ENCODE results near the gene MPND. TPM values are rescaled to one million over a fixed set of nuclear protein-coding genes. Genes with fewer than 3 reads are reported as not detected.

Gene MPND
- total RNA-seq, 1 donor from 2014 or later: 14.2 TPM

DNA sequence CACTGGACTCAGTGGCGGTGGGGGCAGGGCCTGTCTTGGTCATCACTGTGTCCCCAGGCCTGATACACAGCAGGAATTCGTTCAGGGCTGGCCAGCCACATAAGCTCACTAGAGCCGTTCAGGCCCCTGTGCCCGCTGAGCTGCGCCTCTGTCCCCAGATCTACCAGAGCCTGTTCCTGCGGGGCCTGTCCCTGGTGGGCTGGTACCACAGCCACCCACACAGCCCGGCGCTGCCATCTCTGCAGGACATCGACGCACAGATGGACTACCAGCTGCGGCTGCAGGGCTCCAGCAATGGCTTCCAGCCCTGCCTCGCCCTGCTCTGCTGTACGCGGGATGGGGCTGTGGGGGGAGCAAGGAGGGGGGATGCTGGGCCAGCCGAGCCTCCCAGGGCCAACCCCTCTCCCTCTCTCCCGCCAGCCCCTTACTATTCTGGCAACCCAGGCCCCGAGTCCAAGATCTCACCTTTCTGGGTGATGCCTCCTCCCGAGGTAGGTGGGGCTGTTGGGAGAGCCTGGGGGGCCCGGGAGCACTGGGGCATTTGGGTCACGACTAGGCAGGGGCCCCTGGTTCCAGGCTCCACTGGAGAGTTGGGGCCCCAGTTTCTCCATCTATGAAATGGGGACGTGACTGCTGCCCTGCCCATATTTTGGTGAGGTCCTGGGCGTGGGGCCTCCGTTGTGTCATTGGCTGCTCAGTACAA, 13.9 kb downstream of the MPND start:
- H3K4me3 Mint-ChIP-seq (ENCODE audit: unreplicated experiment): no peak overlapping the region
- H3K27ac Mint-ChIP-seq (ENCODE audit: unreplicated experiment): no peak overlapping the region
- peak; percentile 80 for DNase-seq (ENCODE audit: extremely low spot score, unreplicated experiment)
- H3K4me1 Mint-ChIP-seq (ENCODE audit: unreplicated experiment): peaks cover 10% of the 10 kb centered on the region
- no peaks in the 10 kb centered on the region for H3K27me3 Mint-ChIP-seq (ENCODE audit: unreplicated experiment)
- peaks cover 12% of the 10 kb centered on the region for H3K36me3 Mint-ChIP-seq (ENCODE audit: unreplicated experiment)
- no peaks in the 10 kb centered on the region for H3K9me3 Mint-ChIP-seq (ENCODE audit: unreplicated experiment)
- TF ChIP-seq, protein P1, sequence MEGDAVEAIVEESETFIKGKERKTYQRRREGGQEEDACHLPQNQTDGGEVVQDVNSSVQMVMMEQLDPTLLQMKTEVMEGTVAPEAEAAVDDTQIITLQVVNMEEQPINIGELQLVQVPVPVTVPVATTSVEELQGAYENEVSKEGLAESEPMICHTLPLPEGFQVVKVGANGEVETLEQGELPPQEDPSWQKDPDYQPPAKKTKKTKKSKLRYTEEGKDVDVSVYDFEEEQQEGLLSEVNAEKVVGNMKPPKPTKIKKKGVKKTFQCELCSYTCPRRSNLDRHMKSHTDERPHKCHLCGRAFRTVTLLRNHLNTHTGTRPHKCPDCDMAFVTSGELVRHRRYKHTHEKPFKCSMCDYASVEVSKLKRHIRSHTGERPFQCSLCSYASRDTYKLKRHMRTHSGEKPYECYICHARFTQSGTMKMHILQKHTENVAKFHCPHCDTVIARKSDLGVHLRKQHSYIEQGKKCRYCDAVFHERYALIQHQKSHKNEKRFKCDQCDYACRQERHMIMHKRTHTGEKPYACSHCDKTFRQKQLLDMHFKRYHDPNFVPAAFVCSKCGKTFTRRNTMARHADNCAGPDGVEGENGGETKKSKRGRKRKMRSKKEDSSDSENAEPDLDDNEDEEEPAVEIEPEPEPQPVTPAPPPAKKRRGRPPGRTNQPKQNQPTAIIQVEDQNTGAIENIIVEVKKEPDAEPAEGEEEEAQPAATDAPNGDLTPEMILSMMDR (IDR thresholded peaks at IDR 0.05): no peak

DNA sequence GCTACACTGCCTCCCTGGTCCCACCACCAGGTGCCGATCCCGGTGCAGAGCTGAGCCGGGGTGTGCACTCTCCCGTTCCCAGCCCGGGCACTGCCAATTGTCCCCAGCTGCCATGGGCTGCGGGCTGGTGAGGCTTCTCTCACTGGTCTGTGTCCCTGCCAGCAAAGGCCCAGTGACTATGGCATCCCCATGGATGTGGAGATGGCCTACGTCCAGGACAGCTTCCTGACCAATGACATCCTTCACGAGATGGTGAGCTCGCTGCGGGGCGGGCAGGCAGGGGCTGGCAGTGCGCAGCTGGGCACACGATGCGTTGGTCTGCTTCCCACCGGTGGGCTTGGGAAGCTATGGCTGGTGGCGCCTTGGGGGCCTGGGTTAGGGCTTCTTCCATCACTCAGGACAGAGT, 14.6 kb downstream of the MPND start:
- H3K4me1 Mint-ChIP-seq (ENCODE audit: unreplicated experiment): peaks cover 8% of the 10 kb centered on the region
- peaks cover 12% of the 10 kb centered on the region for H3K36me3 Mint-ChIP-seq (ENCODE audit: unreplicated experiment)
- no peak for DNase-seq (ENCODE audit: extremely low spot score, unreplicated experiment)
- TF ChIP-seq, protein P1 (IDR thresholded peaks at IDR 0.05): no peak
- no peak overlapping the region for H3K4me3 Mint-ChIP-seq (ENCODE audit: unreplicated experiment)
- H3K9me3 Mint-ChIP-seq (ENCODE audit: unreplicated experiment): no peaks in the 10 kb centered on the region
- H3K27ac Mint-ChIP-seq (ENCODE audit: unreplicated experiment): peak overlapping the region; percentile 14
- no peaks in the 10 kb centered on the region for H3K27me3 Mint-ChIP-seq (ENCODE audit: unreplicated experiment)

DNA sequence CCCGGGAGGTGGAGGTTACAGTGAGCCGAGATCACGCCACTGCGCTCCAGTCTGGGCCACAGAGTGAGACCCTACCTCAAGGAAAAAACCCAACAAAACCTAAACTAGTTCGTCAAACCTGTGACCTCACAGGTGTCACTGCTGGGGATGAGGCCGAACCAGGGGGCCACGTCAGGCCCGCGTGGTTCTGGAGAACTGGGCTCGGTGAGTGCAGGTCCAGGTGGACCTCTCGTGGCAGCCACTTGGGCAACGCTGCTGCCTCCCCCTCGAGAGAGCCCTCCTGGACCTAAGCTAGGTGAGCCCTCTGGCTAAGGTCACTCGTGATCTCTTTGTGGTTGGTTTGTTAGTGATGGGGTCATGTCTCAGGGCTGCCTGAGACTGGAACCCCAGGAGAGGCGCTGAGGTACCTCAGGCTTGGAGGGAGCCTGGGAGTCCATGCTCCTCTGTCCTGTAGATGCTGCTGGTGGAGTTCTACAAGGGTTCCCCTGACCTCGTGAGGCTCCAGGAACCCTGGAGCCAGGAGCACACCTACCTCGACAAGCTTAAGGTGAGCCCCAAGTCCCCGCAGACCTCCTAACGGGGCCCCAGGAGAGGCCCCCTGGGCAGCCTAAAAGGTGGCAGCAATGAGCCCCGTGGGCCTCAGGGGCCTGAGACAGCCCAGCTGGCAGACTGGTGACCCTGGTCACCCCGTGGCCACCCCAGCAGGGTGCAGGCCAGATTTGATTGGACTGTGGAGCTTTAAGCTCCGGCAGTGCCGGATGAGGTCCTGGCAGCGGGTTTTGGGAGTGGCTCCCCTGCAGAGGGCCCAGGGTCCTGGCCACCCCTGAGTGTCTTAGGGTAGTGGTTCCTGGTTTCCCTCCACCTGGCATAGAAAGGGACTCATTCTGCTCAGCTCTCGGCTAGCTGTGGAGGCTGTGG, 15.6 kb downstream of the MPND start:
- Mint-ChIP-seq H3K4me1 (ENCODE audit: unreplicated experiment) (peaks cover 8% of the 10 kb centered on the region), H3K4me3 (ENCODE audit: unreplicated experiment) (no peak overlapping the region), H3K27ac (ENCODE audit: unreplicated experiment) (no peak overlapping the region), H3K9me3 (ENCODE audit: unreplicated experiment) (no peaks in the 10 kb centered on the region), H3K27me3 (ENCODE audit: unreplicated experiment) (no peaks in the 10 kb centered on the region), H3K36me3 (ENCODE audit: unreplicated experiment) (peaks cover 12% of the 10 kb centered on the region)
- TF ChIP-seq, protein P1 (IDR thresholded peaks at IDR 0.05): no peak
- peak; percentile 80 for DNase-seq (ENCODE audit: extremely low spot score, unreplicated experiment)

DNA sequence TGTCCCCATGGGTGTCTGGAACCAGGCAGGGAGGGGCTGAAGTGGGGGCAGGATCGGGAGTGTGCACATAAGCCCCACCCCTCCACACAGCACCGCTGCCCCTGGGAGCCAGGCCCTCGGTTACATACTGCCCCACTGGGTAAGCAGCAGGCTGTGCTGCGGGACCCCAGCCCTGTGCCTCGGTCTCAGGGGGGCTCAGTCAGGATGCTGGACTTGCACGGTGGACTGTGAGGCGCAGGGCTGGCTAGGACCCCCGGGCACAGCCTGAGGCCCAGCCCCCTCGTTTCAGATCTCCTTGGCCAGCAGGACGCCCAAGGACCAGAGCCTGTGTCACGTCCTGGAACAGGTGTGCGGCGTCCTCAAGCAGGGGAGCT, 16.3 kb downstream of the MPND start:
- peak; percentile 82 for DNase-seq (ENCODE audit: extremely low spot score, unreplicated experiment)
- Mint-ChIP-seq H3K36me3 (ENCODE audit: unreplicated experiment) (peaks cover 12% of the 10 kb centered on the region), H3K9me3 (ENCODE audit: unreplicated experiment) (no peaks in the 10 kb centered on the region), H3K4me3 (ENCODE audit: unreplicated experiment) (no peak overlapping the region), H3K27ac (ENCODE audit: unreplicated experiment) (no peak overlapping the region), H3K4me1 (ENCODE audit: unreplicated experiment) (peaks cover 8% of the 10 kb centered on the region), H3K27me3 (ENCODE audit: unreplicated experiment) (no peaks in the 10 kb centered on the region)
- TF ChIP-seq, protein P1 (IDR thresholded peaks at IDR 0.05): no peak

DNA sequence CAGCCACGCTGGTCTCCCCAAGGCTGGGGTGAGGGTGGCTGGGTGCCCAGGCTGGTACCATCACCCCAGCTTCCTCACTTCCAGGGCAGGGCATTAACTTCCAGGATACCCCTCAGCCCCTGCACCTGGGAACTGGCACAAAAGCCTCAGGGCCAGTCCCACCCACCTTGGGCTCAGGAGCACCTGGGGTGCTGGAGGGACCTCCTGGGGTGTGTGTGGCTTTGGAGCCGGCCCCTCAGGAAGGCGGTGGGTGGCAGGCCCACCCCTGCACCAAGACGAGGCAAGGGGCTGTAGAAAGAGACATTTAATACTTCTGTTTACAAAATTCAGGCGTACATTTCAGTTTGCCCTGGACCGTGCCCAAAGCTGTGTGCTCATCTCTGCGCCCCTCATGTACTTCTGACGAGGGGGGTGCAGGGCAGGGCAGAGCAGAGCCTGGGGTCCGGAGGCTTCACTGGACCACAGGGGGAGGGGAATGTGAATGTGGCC, 16.8 kb downstream of the MPND start:
- TF ChIP-seq, protein P1 (IDR thresholded peaks at IDR 0.05): no peak
- peaks cover 8% of the 10 kb centered on the region for H3K4me1 Mint-ChIP-seq (ENCODE audit: unreplicated experiment)
- H3K36me3 Mint-ChIP-seq (ENCODE audit: unreplicated experiment): peaks cover 12% of the 10 kb centered on the region
- no peak overlapping the region for H3K4me3 Mint-ChIP-seq (ENCODE audit: unreplicated experiment)
- no peaks in the 10 kb centered on the region for H3K27me3 Mint-ChIP-seq (ENCODE audit: unreplicated experiment)
- DNase-seq (ENCODE audit: extremely low spot score, unreplicated experiment): peak; percentile 81
- H3K27ac Mint-ChIP-seq (ENCODE audit: unreplicated experiment): no peak overlapping the region
- no peaks in the 10 kb centered on the region for H3K9me3 Mint-ChIP-seq (ENCODE audit: unreplicated experiment)

Measured in osteocyte (in vitro differentiated cells).